ENCODE measurements around the gene GRID1. TPM values are rescaled to one million over a fixed set of nuclear protein-coding genes. Genes with fewer than 3 reads are reported as not detected.

Gene GRID1
- total RNA-seq, 1 experiment from 2014 or later, result 5.6 TPM

- TF ChIP-seq, protein P1, sequence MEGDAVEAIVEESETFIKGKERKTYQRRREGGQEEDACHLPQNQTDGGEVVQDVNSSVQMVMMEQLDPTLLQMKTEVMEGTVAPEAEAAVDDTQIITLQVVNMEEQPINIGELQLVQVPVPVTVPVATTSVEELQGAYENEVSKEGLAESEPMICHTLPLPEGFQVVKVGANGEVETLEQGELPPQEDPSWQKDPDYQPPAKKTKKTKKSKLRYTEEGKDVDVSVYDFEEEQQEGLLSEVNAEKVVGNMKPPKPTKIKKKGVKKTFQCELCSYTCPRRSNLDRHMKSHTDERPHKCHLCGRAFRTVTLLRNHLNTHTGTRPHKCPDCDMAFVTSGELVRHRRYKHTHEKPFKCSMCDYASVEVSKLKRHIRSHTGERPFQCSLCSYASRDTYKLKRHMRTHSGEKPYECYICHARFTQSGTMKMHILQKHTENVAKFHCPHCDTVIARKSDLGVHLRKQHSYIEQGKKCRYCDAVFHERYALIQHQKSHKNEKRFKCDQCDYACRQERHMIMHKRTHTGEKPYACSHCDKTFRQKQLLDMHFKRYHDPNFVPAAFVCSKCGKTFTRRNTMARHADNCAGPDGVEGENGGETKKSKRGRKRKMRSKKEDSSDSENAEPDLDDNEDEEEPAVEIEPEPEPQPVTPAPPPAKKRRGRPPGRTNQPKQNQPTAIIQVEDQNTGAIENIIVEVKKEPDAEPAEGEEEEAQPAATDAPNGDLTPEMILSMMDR (IDR thresholded peaks at IDR 0.05 in 2 of 3, conservative IDR thresholded peaks at IDR 0.05 in 1 of 3; ENCODE audit: borderline replicate concordance in 1 of 3, insufficient read depth in 1 of 3, low read depth in 2 of 3, low read length in 2 of 3), result no peak
- TF ChIP-seq ZFX (IDR thresholded peaks at IDR 0.05) (no peak), CEBPB (IDR thresholded peaks at IDR 0.05; ENCODE audit: low read depth) (no peak), EGR1 (IDR thresholded peaks at IDR 0.05; ENCODE audit: low read depth) (no peak), SP1 (IDR thresholded peaks at IDR 0.05; ENCODE audit: low read depth) (no peak), RAD21 (IDR thresholded peaks at IDR 0.05; ENCODE audit: low read depth) (no peak), SIN3A (IDR thresholded peaks at IDR 0.05; ENCODE audit: low read depth) (no peak), POLR2A (IDR thresholded peaks at IDR 0.05; ENCODE audit: borderline replicate concordance, extremely low read depth, insufficient read depth, insufficient read length) (no peak), ZNF274 (IDR thresholded peaks at IDR 0.05; ENCODE audit: low read depth, low read length) (no peak), YY1 (IDR thresholded peaks at IDR 0.05; ENCODE audit: extremely low read depth, insufficient replicate concordance, low read depth, low read length) (no peak), POLR2AphosphoS5 (IDR thresholded peaks at IDR 0.05; ENCODE audit: low read depth, low read length) (no peak)
Observed at GRCh38 chr10:86041116-86041515, 325.5 kb downstream of the GRID1 start (continued).

DNA sequence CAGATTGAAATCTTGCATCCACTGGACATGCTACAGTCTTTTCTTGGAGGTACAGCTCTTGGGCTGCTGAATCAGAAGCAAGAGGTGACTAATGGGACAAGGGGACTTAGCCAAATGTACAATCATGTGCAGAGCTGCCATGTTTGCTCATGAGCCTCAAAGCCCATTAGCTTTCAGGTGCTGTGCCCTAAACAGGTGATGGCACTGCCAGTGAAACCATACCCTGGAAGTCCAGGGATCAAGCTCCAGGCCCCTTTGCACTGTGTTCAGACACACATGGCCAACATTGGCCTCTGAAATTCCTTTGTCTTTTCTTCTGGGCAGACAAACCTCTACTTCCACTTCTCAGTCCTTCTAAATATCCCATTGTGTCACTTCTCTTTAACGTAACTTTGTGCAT lies 328.2 kb downstream of the GRID1 start:
- Histone ChIP-seq H3K9me3 (ENCODE audit: control insufficient read depth in 1 of 2, insufficient read depth in 1 of 2, low read depth in 1 of 2, low read length in 2 of 2) (no peaks in the 10 kb centered on the region), H3K4me3 (replicated peaks in 1 of 2; ENCODE audit: low read depth in 1 of 2, low read length in 2 of 2) (no peak overlapping the region), H3K9me2 (ENCODE audit: insufficient read depth) (no peaks in the 10 kb centered on the region), H3K4me2 (ENCODE audit: low read length) (no peak overlapping the region), H3K79me2 (ENCODE audit: insufficient read depth, low read length) (no peaks in the 10 kb centered on the region), H3K27me3 (ENCODE audit: insufficient read depth, low read length) (no peaks in the 10 kb centered on the region), H3K27ac (ENCODE audit: low read depth, low read length) (no peak overlapping the region), H2AFZ (ENCODE audit: low read depth, low read length, poor library complexity, severe bottlenecking) (no peak overlapping the region), H4K20me1 (ENCODE audit: insufficient read depth) (no peaks in the 10 kb centered on the region), H3K9ac (ENCODE audit: low read length) (no peak overlapping the region), H3K4me1 (ENCODE audit: control insufficient read depth in 1 of 2, insufficient read depth in 2 of 2, low read length in 2 of 2) (no peaks in the 10 kb centered on the region), H3K36me3 (ENCODE audit: control insufficient read depth in 1 of 2, insufficient read depth in 2 of 2, low read length in 2 of 2) (no peaks in the 10 kb centered on the region)
- ChIA-PET RAD21 (ENCODE audit: low non-redundant PET in 1 of 2, low total read pairs in 2 of 2, uncharacterized antibody in 2 of 2, unreplicated experiment in 2 of 2) (no interaction called here), CTCF (no interaction called here), POLR2A (no interaction called here)
- BruUV-seq (replicated peaks), result no TSS peak
- intact Hi-C loops (cut with micrococcal nuclease), result no loop called here
- DNase-seq (ENCODE audit: low read depth, low spot score), result no peak
- TF ChIP-seq EZH2 (IDR thresholded peaks at IDR 0.05) (no peak), YY1 (IDR thresholded peaks at IDR 0.05; ENCODE audit: extremely low read depth, insufficient replicate concordance, low read depth, low read length) (no peak)
- TF ChIP-seq, protein P2, sequence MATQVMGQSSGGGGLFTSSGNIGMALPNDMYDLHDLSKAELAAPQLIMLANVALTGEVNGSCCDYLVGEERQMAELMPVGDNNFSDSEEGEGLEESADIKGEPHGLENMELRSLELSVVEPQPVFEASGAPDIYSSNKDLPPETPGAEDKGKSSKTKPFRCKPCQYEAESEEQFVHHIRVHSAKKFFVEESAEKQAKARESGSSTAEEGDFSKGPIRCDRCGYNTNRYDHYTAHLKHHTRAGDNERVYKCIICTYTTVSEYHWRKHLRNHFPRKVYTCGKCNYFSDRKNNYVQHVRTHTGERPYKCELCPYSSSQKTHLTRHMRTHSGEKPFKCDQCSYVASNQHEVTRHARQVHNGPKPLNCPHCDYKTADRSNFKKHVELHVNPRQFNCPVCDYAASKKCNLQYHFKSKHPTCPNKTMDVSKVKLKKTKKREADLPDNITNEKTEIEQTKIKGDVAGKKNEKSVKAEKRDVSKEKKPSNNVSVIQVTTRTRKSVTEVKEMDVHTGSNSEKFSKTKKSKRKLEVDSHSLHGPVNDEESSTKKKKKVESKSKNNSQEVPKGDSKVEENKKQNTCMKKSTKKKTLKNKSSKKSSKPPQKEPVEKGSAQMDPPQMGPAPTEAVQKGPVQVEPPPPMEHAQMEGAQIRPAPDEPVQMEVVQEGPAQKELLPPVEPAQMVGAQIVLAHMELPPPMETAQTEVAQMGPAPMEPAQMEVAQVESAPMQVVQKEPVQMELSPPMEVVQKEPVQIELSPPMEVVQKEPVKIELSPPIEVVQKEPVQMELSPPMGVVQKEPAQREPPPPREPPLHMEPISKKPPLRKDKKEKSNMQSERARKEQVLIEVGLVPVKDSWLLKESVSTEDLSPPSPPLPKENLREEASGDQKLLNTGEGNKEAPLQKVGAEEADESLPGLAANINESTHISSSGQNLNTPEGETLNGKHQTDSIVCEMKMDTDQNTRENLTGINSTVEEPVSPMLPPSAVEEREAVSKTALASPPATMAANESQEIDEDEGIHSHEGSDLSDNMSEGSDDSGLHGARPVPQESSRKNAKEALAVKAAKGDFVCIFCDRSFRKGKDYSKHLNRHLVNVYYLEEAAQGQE (IDR thresholded peaks at IDR 0.05; ENCODE audit: low read depth), result no peak
- no peak for ATAC-seq

Measured in HCT116 (cell line).